ENCODE measurements around the gene NFIA.

The NFIA gene

DNA sequence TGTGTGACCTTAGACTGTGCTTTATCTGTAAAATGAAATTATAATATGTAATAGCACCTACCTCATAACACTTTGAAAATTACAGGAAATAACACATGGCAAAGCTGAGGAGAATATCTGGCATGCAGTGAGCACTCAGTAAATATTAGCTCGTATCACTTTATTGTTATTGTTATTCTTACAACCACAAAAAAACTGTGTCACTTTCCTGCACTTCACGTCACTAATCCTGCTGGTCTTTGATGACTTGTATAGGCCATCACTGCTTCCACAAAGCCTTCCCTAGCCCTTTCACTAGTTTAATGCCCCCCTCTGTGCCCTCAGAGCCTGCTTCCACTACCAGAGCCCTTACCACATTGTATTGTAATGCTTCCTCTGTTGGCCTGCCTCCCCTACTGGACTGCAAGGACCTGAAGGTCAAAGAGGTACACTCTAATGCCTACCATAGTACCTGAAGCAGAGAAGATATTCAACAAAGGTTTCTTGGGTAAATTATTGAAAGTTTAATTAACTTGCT, 231.6 kb downstream of the NFIA start:
- DNase-seq (ENCODE audit: low read depth): no peak
- H3K4me3 ChIP-seq (ENCODE audit: control insufficient read depth, low read depth, low read length): no peak overlapping the region
- TF ChIP-seq, protein P1, sequence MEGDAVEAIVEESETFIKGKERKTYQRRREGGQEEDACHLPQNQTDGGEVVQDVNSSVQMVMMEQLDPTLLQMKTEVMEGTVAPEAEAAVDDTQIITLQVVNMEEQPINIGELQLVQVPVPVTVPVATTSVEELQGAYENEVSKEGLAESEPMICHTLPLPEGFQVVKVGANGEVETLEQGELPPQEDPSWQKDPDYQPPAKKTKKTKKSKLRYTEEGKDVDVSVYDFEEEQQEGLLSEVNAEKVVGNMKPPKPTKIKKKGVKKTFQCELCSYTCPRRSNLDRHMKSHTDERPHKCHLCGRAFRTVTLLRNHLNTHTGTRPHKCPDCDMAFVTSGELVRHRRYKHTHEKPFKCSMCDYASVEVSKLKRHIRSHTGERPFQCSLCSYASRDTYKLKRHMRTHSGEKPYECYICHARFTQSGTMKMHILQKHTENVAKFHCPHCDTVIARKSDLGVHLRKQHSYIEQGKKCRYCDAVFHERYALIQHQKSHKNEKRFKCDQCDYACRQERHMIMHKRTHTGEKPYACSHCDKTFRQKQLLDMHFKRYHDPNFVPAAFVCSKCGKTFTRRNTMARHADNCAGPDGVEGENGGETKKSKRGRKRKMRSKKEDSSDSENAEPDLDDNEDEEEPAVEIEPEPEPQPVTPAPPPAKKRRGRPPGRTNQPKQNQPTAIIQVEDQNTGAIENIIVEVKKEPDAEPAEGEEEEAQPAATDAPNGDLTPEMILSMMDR (IDR thresholded peaks at IDR 0.05; ENCODE audit: control insufficient read depth, insufficient read depth, low read depth, low read length, missing control alignments): no peak

DNA sequence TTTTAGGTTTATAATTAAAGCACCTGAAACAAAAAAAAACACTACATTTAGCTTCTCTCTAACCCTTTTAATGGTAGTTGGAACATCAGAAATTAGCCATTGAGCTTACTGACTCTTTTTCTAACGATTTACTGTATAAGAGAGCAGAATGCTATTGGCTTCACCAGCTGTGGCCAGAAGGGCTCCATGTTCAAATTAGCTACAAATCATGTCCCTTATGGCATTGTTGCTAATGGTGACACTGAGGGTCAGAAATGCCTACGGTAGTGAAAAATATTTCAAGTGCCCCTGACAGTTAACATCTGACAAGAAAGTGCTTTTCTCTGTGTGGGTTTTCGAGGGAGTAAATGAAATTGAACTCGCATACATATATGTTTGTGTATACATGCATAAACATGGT, 232.7 kb downstream of the NFIA start:
- DNase-seq (ENCODE audit: low read depth): no peak
- no peak overlapping the region for H3K4me3 ChIP-seq (ENCODE audit: control insufficient read depth, low read depth, low read length)
- TF ChIP-seq, protein P1 (IDR thresholded peaks at IDR 0.05; ENCODE audit: control insufficient read depth, insufficient read depth, low read depth, low read length, missing control alignments): no peak

DNA sequence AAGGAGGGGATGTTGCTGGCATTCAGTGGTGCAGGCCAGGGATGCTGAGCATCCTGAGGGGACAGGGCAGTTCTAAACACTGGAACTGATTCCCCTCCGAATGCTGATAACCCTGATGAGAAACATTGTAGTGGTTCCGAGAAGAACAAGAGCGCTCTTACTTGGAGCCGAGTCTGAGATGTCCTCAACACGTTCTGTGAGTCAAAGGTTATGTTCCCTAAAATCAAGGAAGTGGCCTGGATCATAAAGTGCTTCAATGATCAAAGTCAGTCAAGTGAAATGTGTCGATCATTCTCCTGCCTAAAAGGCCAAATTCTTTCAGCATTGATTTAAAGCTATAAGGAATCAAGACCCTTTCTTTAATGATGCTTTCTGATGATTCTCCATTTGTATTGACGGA, 234.1 kb downstream of the NFIA start:
- TF ChIP-seq, protein P1 (IDR thresholded peaks at IDR 0.05; ENCODE audit: control insufficient read depth, insufficient read depth, low read depth, low read length, missing control alignments): no peak
- no peak for DNase-seq (ENCODE audit: low read depth)
- no peak overlapping the region for H3K4me3 ChIP-seq (ENCODE audit: control insufficient read depth, low read depth, low read length)

DNA sequence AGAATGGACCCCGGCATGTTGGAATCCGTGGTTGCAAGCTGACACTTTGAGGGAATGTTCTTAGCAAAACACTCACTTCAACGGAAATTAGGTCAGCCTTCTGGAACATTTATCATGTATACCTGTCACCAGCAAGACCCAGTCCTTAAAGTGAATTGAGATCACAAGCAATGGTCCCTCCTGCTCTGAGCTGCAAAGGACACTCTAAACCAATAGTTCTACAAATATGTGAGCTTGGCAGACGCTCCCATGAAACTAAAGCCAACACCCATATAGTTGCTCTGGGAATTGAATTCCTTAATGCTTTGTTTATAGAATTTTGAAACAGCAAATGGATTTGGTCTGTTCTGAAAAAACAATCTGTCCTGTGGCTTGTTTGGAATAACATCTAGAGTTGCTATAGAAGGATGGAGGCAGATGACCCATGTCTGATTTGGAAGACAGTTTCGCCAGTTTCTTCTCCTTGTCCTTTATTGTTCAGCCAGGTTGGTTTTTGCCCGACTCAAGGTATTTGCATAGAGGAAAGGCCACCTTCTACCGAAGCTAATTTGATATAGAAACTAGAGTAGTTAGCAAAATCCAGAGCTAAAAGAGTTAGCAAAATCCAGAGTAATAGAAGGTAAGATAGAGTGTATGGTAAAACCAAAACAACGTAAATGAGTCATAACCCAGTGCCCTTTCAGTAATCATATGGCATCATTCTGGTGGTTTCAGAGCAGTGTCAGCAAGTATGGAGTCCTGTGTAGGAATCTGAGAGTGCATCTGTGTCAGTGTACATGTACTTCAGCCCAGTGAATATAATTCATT, 236.2 kb downstream of the NFIA start:
- no peak overlapping the region for H3K4me3 ChIP-seq (ENCODE audit: control insufficient read depth, low read depth, low read length)
- TF ChIP-seq, protein P1 (IDR thresholded peaks at IDR 0.05; ENCODE audit: control insufficient read depth, insufficient read depth, low read depth, low read length, missing control alignments): no peak
- DNase-seq (ENCODE audit: low read depth): peak; percentile 37

DNA sequence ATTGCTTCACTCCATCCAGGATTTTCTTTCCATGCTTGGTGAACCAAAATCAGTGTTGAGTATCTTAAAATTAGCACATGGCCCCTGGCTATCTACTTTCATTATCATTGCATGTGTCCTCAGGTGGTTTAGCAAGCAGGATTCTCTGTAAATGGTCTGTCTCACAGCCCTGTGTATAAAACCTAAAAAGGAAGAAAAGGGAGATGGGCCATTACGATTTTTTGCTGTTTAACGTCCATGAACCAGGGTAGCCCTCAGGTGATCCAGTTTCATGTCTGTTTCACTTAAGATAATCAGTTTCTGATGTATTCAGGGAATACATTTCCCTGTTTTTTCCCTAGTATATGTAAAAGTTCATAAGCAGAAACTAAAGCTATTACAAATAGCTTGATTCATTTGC, 238.2 kb downstream of the NFIA start:
- TF ChIP-seq, protein P1 (IDR thresholded peaks at IDR 0.05; ENCODE audit: control insufficient read depth, insufficient read depth, low read depth, low read length, missing control alignments): no peak
- no peak overlapping the region for H3K4me3 ChIP-seq (ENCODE audit: control insufficient read depth, low read depth, low read length)
- no peak for DNase-seq (ENCODE audit: low read depth)

DNA sequence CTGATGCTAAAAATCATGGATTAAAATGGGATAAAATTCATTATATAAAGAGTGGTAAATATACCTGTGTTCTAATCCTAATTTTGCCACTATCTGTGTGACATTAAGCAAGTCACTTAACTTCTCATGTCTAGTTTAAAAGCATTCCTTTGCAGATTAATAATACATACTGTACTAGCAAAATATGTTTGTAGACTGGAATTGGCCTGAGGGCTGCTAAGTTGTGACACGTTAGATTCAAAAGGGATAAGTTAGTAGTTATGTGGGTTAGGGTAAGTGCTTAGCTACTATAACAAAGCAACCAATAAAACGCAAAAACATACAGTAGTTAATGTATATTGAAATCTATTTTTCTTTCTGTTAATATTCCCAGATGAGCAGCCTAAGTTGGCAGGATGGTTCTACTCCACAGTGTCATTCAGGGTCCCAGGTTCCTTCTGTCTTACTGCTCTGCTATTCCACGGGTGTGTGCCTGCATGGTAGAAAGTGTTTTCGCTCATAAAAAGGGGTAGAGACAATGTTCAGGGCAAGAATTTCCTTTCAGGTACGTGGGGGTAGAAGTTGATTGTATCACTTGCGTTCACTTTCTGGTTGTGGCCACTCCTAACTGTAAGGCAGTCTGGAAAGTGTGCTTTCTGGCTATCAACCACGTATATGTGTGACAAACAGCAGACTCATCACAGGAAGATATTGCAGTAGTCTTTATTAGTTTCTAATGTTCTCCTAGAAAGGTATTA, 239.8 kb downstream of the NFIA start:
- no peak overlapping the region for H3K4me3 ChIP-seq (ENCODE audit: control insufficient read depth, low read depth, low read length)
- TF ChIP-seq, protein P1 (IDR thresholded peaks at IDR 0.05; ENCODE audit: control insufficient read depth, insufficient read depth, low read depth, low read length, missing control alignments): no peak
- no peak for DNase-seq (ENCODE audit: low read depth)
